Activated B cell treated with CpG ODN at 0.5 μM for 24 hours (primary cell): ENCODE measurements around the gene LY6G6F. TPM values are rescaled to one million over a fixed set of nuclear protein-coding genes. Genes with fewer than 3 reads are reported as not detected.

Source experiments
- ATAC-seq: fragments of 200-7000 bp; cut with Tn5 transposase; one replicate; pipeline ENCODE4 v1.10.0; 2021; ENCODE audit warnings: low read depth, mild to moderate bottlenecking, moderate library complexity
- CTCF ChIA-PET: fragments of 350-600 bp; sonication (Branson Sonifier 250); formaldehyde crosslinking; loops from one replicate; lab custom pipeline; 2021; ENCODE audit warnings: antibody characterized with exemption; lab: Charles Lee
- POLR2A ChIA-PET: fragments of 350-600 bp; sonication (Branson Sonifier 250); formaldehyde crosslinking; loops from one replicate; lab custom pipeline; 2021; ENCODE audit warnings: antibody characterized with exemption; lab: Charles Lee
- DNase-seq: peaks from one replicate; pipeline ENCODE4 v3.0.0; 2022
- H3K27ac Mint-ChIP-seq: one replicate; pipeline ENCODE4 v1.8.0; 2020; ENCODE audit warnings: mixed read lengths
- H3K27me3 Mint-ChIP-seq: one replicate; pipeline ENCODE4 v1.8.0; 2021; ENCODE audit warnings: mixed read lengths
- H3K36me3 Mint-ChIP-seq: one replicate; pipeline ENCODE4 v1.8.0; 2021; ENCODE audit warnings: low read depth, mixed read lengths
- H3K4me1 Mint-ChIP-seq: one replicate; pipeline ENCODE4 v1.8.0; 2021; ENCODE audit warnings: mixed read lengths
- H3K4me3 Mint-ChIP-seq: one replicate; pipeline ENCODE4 v1.8.0; 2020; ENCODE audit warnings: mild to moderate bottlenecking, mixed read lengths
- H3K9me3 Mint-ChIP-seq: one replicate; pipeline ENCODE4 v1.8.0; 2020; ENCODE audit warnings: mixed read lengths
- CTCF ChIP-seq: fragments of 200-600 bp; IDR thresholded peaks from one replicate; pipeline ENCODE4 v1.8.0; 2022; ENCODE audit warnings: antibody characterized with exemption, mild to moderate bottlenecking
- intact Hi-C: fragments of 100-400 bp; cut with micrococcal nuclease; formaldehyde crosslinking; loops from one replicate; pipeline ENCODE4 v1.15.1; 2024
- total RNA-seq: library from RNA; stranded (reverse); gene quantifications from 2 replicates; pipeline ENCODE4 v1.2.3, GENCODE V29; 2022

The LY6G6F gene
- total RNA-seq, 1 donor from 2014 or later = not detected

- intact Hi-C loops = no loop called here
- H3K9me3 Mint-ChIP-seq = no peaks in the 10 kb centered on the region
- peaks cover 79% of the 10 kb centered on the region for H3K36me3 Mint-ChIP-seq
- ATAC-seq (no peak), DNase-seq (no peak)
- no peak overlapping the region for H3K4me3 Mint-ChIP-seq
- peaks cover 20% of the 10 kb centered on the region for H3K4me1 Mint-ChIP-seq
- H3K27me3 Mint-ChIP-seq = no peaks in the 10 kb centered on the region
- TF ChIP-seq CTCF = no peak
- ChIA-PET CTCF (no interaction called here), POLR2A (interaction anchor here (0.6 to 0.7 kb wide), 2 partner anchors 261 to 824 kb away, joined by 3 read pairs; partner anchors contain the start of gene NELFE)
- H3K27ac Mint-ChIP-seq = peak overlapping the region; percentile 65
These were observed 9.1 kb upstream of the LY6G6F start for GRCh38 chr6:31697555-31697954.

- Mint-ChIP-seq H3K36me3 (peaks cover 54% of the 10 kb centered on the region), H3K27ac (no peak overlapping the region), H3K4me1 (peaks cover 28% of the 10 kb centered on the region), H3K27me3 (no peaks in the 10 kb centered on the region), H3K9me3 (no peaks in the 10 kb centered on the region), H3K4me3 (peak overlapping the region; percentile 99)
- CTCF ChIA-PET = interaction anchor here (1.2 kb wide), 1 partner anchor 252 kb away, joined by 3 read pairs; no protein-coding TSS in a partner anchor
- intact Hi-C loops = no loop called here
- DNase-seq (no peak), ATAC-seq (no peak)
- POLR2A ChIA-PET = interaction anchor here (1.4 to 4.1 kb wide), 2 partner anchors 26 to 27 kb away, joined by 4 to 31 read pairs; no protein-coding TSS in a partner anchor
- TF ChIP-seq CTCF = no peak
These were observed 5.8 kb upstream of the LY6G6F start for GRCh38 chr6:31700740-31701401.

GRCh38 chr6:31701666-31702404 is 4.8 kb upstream of the LY6G6F start:
- Mint-ChIP-seq H3K4me3 (peak overlapping the region; percentile 99), H3K27me3 (no peaks in the 10 kb centered on the region), H3K4me1 (peaks cover 28% of the 10 kb centered on the region), H3K27ac (peak overlapping the region; percentile 89), H3K9me3 (no peaks in the 10 kb centered on the region), H3K36me3 (peaks cover 44% of the 10 kb centered on the region)
- intact Hi-C loops = loop anchor here (2.0 kb wide), 1 partner anchor 21 kb away; the partner anchor contains the start of gene LY6G5C
- POLR2A ChIA-PET = interaction anchor here (1.0 to 4.1 kb wide), 9 partner anchors 25 to 1569 kb away, joined by 3 to 32 read pairs (median 6); partner anchors contain the start of genes BAG6, CLIC1, HSPA1A and HSPA1L
- TF ChIP-seq CTCF = no peak
- CTCF ChIA-PET = no interaction called here
- ATAC-seq (no peak), DNase-seq (no peak)

GRCh38 chr6:31702405-31702818 is 4.3 kb upstream of the LY6G6F start:
- Mint-ChIP-seq H3K36me3 (peaks cover 38% of the 10 kb centered on the region), H3K9me3 (no peaks in the 10 kb centered on the region), H3K4me3 (peak overlapping the region; percentile 99), H3K27ac (peak overlapping the region; percentile 89), H3K4me1 (peaks cover 28% of the 10 kb centered on the region), H3K27me3 (no peaks in the 10 kb centered on the region)
- intact Hi-C loops = loop anchor here (2.0 kb wide), 1 partner anchor 22 kb away; the partner anchor contains the start of gene LY6G5C
- ChIA-PET POLR2A (interaction anchor here (0.5 to 4.1 kb wide), 28 partner anchors 7 to 1569 kb away, joined by 3 to 32 read pairs (median 6); partner anchors contain the start of genes BAG6, CLIC1, DDAH2 and EHMT2), CTCF (interaction anchor here (1.0 to 1.5 kb wide), 2 partner anchors 50 to 185 kb away, joined by 3 to 5 read pairs; partner anchors contain the start of gene BAG6)
- TF ChIP-seq CTCF = no peak
- ATAC-seq = no peak
- DNase-seq = no peak
